T-helper 1 cell (primary cell): ENCODE measurements around the gene PHF3.
"Not testable (repeated sequence)": the region's sequence is repeated elsewhere in the genome, so short reads cannot be mapped to it uniquely, and the experiment has no call there.

Source experiments
- DNase-seq, 5 donors: peaks; one replicate each; pipeline ENCODE4 v3.0.0-alpha.2; 2012 to 2020

Gene PHF3

GRCh38 chr6:63709148-63709547 lies 73.5 kb downstream of the PHF3 start:
- no peak for DNase-seq

DNA sequence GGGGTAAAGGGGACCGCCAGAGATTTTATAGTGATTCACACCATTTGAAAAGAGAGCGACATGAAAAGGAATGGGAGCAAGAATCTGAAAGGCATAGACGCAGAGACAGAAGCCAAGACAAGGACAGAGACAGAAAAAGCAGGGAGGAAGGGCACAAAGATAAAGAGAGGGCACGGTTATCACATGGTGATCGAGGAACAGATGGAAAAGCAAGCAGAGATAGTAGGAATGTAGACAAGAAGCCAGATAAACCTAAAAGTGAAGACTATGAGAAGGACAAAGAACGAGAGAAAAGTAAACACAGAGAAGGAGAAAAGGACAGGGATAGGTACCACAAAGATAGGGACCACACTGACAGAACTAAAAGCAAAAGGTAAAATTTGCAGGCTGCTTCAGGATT lies 77.7 kb downstream of the PHF3 start:
- DNase-seq: no peak

GRCh38 chr6:63714091-63714490 lies 78.5 kb downstream of the PHF3 start:
- DNase-seq: no peak

GRCh38 chr6:63716169-63716568 lies 80.6 kb downstream of the PHF3 start:
- DNase-seq: no peak

DNA sequence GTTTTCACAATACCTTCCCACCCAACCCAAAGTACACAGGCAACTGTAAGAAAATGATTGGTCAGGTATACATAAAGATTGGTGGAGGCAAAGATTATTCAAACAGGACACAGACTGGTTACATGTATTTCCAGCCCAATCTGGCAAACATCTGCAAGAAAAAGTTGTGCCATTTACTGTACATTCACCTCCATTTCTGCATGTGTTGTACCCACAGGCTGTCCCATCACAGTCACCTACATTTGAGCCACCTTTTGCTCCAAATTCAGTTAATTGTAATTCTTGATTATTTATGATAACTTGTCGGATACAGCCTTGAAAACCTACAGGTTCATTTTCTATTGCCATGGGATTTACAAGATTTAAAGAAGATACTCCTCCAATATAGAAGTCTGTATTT lies 85.6 kb downstream of the PHF3 start:
- no peak for DNase-seq

GRCh38 chr6:63724721-63725120 lies 89.1 kb downstream of the PHF3 start:
- no peak for DNase-seq

DNA sequence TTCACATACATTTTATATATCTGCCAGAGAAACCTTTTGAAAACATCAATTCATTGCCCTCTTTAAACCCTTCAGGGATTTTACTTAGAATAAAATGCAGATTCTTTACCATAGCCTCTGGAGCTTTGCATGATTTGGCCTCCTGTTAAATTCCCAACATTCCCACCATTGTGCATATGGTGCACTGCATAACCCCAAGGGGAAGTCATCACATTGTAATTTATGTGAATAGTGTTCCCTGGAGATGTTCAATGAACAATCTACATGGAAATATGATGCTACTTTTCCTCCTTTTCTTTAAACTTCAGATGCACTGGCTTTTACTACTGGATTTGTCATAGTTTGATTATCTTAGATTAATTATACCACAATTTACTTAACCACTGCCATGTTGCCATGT lies 94.7 kb downstream of the PHF3 start:
- DNase-seq: no peak

DNA sequence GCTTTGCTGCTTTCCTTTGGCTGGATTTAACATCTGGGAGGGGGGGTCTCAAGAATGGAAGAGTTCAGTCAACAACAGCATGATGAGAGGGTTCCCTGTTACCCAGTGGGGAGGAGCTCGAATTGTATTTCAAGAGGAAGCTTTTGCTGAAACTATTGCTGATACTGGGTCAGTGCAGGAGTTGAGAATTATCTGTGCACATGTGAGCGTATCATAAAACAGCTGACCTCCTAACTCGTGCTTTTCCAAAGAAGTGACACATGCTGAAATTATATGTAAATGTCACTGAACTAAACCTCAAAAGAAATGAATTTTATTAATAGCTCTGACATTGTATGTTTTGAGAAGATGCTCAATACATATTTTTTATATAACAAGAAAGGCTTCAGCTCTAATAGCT lies 96.3 kb downstream of the PHF3 start:
- no peak for DNase-seq

GRCh38 chr6:63732336-63732735 lies 96.7 kb downstream of the PHF3 start:
- DNase-seq: no peak

DNA sequence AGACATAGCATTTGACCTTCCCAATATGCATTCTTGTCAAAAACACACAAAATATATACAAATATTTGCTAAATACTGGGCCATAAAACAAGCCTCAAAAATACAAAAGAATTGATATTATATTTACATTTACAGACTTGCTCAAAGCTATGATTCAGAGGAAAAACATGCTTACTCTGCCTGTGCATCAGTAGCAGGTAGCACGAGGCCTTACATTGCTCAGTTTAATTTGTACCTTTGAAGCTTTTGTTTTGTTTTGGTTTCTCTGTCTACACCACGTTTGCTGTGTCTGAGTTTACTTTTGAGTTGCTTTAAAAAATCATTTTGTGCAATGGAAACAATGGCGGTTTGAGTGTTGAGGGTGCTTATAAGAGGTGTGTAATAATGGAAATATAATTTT lies 99.3 kb downstream of the PHF3 start:
- DNase-seq: no peak

GRCh38 chr6:63738190-63738589 lies 102.6 kb downstream of the PHF3 start:
- DNase-seq: not testable (repeated sequence)

GRCh38 chr6:63739094-63739687 lies 103.6 kb downstream of the PHF3 start:
- no peak for DNase-seq

GRCh38 chr6:63740709-63741108 lies 105.1 kb downstream of the PHF3 start:
- no peak for DNase-seq

DNA sequence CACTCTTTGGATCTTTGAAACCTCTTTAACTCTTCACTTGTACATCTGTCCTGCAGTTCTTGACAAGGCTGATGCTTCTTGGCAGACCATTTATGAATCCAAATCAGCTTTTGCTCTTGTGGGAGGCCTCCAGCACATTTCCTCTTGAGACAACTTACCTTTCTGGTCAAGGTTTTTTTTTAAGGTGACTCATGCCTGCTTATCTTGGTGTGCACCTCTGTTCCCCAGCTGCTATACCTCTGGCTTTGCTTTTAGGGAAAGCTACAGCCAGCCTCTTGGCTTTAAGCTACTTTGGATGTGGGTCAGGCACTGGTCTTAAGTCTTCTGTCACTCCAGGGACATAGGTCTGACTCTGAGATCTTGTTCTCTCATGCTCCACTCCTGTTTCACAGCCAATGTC lies 106.5 kb downstream of the PHF3 start:
- DNase-seq: no peak

GRCh38 chr6:63743691-63744090 lies 108.1 kb downstream of the PHF3 start:
- DNase-seq: no peak

- no peak for DNase-seq
Observed at GRCh38 chr6:63744810-63745209, 109.2 kb downstream of the PHF3 start.

GRCh38 chr6:63745784-63746183 lies 110.2 kb downstream of the PHF3 start:
- no peak for DNase-seq

DNA sequence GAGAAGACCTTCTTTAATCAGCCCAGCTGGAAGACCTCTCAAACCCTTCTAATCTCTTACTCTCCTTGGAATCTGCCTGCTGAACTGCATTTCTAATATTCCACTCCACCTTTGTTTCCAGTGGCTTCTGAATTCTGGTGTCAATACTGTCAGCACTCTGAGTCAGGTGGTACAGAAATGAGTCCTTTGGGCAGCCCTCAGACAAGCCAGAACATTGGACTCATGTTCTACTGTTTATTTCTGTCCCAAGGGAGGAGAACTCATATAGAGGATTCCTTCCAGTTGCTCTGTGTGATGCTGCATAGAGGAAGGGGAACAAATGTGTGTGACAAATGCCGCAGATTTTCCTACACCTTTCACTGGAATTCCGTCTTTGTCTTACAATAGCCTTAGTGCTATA lies 114.8 kb downstream of the PHF3 start:
- DNase-seq: no peak

- not testable (repeated sequence) for DNase-seq
Observed at GRCh38 chr6:63757275-63757674, 121.7 kb downstream of the PHF3 start.

- DNase-seq: no peak
Observed at GRCh38 chr6:63757826-63758225, 122.2 kb downstream of the PHF3 start.

- DNase-seq: no peak
Observed at GRCh38 chr6:63759605-63760105, 124.1 kb downstream of the PHF3 start.

DNA sequence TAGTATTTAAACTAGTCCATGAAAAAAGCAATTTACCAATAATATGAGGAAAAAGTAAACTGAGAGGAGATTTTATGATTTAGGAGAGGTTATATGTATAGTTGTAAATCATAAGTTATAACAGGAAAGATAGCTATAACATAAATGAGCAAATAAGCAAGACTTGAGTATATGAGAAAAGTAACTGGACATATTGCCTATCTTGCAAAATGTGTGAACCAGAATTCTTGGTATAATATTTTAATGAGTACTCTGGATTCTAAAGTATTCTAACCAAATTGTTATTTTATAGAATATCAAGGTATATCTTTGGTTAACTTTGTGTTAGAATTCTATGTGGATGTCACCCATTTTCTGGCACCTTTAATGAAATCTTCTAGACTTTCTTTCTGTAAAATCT lies 124.6 kb downstream of the PHF3 start:
- DNase-seq: no peak

DNA sequence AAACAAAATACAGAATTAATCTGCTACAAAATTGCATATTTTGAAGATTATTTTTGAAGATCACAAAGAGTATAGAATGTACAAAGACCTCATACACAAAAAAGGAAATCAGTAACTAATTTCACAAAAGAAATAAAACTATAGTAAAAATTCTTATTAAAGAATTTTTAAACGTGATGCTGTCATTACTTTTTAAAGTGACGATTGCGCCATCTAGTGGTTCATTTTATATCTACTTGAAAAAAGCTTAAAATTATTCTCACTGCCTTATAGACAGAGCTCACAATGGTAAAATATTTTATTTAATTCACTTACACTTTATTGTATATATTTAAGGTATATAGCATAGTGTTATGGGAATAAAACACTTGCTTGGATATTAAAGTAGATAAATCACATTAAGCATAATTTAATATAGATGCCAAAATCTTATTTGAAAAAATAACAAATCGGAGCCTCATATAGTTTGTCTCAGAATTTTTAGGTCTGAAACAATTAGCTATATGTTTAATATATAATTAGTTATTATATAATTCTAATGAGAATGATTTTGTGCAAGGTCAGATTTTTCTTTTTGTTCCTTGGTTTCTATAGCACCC lies 128.8 kb downstream of the PHF3 start:
- peak in 1 of 5 donors; percentile 34 for DNase-seq
